Spleen (tissue), 7 donors: ENCODE measurements around the gene TUBB8.

Source experiments
- CTCF ChIP-seq, 11 experiments: fragments of 200-600 bp in 7 of 11; fragments of 450-650 bp in 4 of 11; sonication (generic) in 4 of 11; IDR thresholded peaks in 8 of 11; conservative IDR thresholded peaks in 3 of 11; 1 replicate in 7 of 11; 2 replicates in 4 of 11; pipeline versions ENCODE4 v1.4.0 to v1.8.0; 2016 to 2021; ENCODE audit warnings: antibody characterized with exemption in 11 of 11, inconsistent platforms in 4 of 11, mild to moderate bottlenecking in 1 of 11
- POLR2A ChIP-seq, 3 donors: fragments of 450-650 bp; IDR thresholded peaks; one replicate each; pipeline ENCODE4 v1.5.1; 2017; ENCODE audit warnings: antibody characterized with exemption in 3 of 3, mild to moderate bottlenecking in 1 of 3
- POLR2AphosphoS5 ChIP-seq, 3 donors: sonication (generic); formaldehyde crosslinking; IDR thresholded peaks; one replicate each; pipeline ENCODE4 v1.5.1; 2017; ENCODE audit warnings: antibody characterized with exemption in 3 of 3
- donor health status: DM: no; HTN: no; CAD: no; lungs with moderate emphysema.
- donor health status: DM: no; HTN: no; CAD: no.
- donor health status: DM: no; HTN: no; CAD: no.

GRCh38 chr10:92846-93245 is 43.8 kb upstream of the TUBB8 start:
- TF ChIP-seq POLR2A (IDR thresholded peaks at IDR 0.05) (no peak), CTCF (IDR thresholded peaks at IDR 0.05 in 8 of 11, conservative IDR thresholded peaks at IDR 0.05 in 3 of 11) (no peak), POLR2AphosphoS5 (IDR thresholded peaks at IDR 0.05) (no peak)
